Measurements from ENCODE around the gene DLL4.
A peak's percentile ranks its signal among the peaks of the same experiment; 100 is the strongest.

The DLL4 gene

DNA sequence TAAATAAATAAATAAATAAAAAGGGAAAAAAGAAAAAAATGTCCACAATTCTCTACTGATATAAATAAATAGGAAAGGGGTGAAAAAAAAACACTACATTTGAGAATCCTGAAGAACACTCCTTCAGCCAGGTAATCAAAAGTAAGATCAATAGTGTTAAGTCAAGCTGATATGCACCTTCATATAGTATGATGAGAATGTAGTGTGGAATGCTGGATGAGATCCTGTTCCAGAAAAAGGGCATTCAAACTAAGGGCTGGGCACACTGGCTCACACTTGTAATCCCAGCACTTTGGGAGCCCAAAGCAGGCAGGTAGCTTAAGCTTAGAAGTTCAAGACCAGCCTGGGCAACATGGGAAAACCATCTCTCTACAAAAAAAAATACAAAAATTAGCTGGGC is 40.0 kb upstream of the DLL4 start:
- ATAC-seq (ENCODE audit: insufficient read depth, low read depth), result no peak
- DNase-seq, result no peak
- Histone ChIP-seq H3K4me3 (ENCODE audit: low read depth in 1 of 2, low read length in 2 of 2) (no peak overlapping the region), H3K36me3 (ENCODE audit: insufficient read depth, low read length) (no peaks in the 10 kb centered on the region), H3K9ac (ENCODE audit: low read depth, low read length) (no peak overlapping the region), H3K27ac (ENCODE audit: low read length) (no peak overlapping the region), H3K4me2 (ENCODE audit: insufficient read depth, low read length) (no peak overlapping the region), H3K9me3 (ENCODE audit: insufficient read depth, low read length, severe bottlenecking) (no peaks in the 10 kb centered on the region), H2AFZ (ENCODE audit: low read depth, low read length) (no peak overlapping the region), H3K79me2 (ENCODE audit: insufficient read depth, low read length) (no peaks in the 10 kb centered on the region), H3K27me3 (ENCODE audit: insufficient read depth, low read length, poor library complexity) (no peaks in the 10 kb centered on the region), H4K20me1 (ENCODE audit: insufficient read depth, low read length) (no peaks in the 10 kb centered on the region), H3K4me1 (ENCODE audit: insufficient read depth, low read length) (peaks cover 9% of the 10 kb centered on the region)
- TF ChIP-seq, protein P1, sequence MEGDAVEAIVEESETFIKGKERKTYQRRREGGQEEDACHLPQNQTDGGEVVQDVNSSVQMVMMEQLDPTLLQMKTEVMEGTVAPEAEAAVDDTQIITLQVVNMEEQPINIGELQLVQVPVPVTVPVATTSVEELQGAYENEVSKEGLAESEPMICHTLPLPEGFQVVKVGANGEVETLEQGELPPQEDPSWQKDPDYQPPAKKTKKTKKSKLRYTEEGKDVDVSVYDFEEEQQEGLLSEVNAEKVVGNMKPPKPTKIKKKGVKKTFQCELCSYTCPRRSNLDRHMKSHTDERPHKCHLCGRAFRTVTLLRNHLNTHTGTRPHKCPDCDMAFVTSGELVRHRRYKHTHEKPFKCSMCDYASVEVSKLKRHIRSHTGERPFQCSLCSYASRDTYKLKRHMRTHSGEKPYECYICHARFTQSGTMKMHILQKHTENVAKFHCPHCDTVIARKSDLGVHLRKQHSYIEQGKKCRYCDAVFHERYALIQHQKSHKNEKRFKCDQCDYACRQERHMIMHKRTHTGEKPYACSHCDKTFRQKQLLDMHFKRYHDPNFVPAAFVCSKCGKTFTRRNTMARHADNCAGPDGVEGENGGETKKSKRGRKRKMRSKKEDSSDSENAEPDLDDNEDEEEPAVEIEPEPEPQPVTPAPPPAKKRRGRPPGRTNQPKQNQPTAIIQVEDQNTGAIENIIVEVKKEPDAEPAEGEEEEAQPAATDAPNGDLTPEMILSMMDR (IDR thresholded peaks at IDR 0.05; ENCODE audit: borderline replicate concordance, extremely low read depth, low read length, poor library complexity, severe bottlenecking), result no peak
- TF ChIP-seq EZH2 (IDR thresholded peaks at IDR 0.05; ENCODE audit: borderline replicate concordance, low read depth, low read length, severe bottlenecking), result no peak

- Histone ChIP-seq H3K79me2 (ENCODE audit: insufficient read depth, low read length) (peaks cover 18% of the 10 kb centered on the region), H3K9ac (ENCODE audit: low read depth, low read length) (no peak overlapping the region), H3K4me3 (ENCODE audit: low read depth in 1 of 2, low read length in 2 of 2) (no peak overlapping the region), H4K20me1 (ENCODE audit: insufficient read depth, low read length) (peaks cover 6% of the 10 kb centered on the region), H3K27ac (ENCODE audit: low read length) (no peak overlapping the region), H2AFZ (ENCODE audit: low read depth, low read length) (no peak overlapping the region), H3K4me1 (ENCODE audit: insufficient read depth, low read length) (peaks cover 22% of the 10 kb centered on the region), H3K27me3 (ENCODE audit: insufficient read depth, low read length, poor library complexity) (no peaks in the 10 kb centered on the region), H3K36me3 (ENCODE audit: insufficient read depth, low read length) (peaks cover 7% of the 10 kb centered on the region), H3K9me3 (ENCODE audit: insufficient read depth, low read length, severe bottlenecking) (no peaks in the 10 kb centered on the region), H3K4me2 (ENCODE audit: insufficient read depth, low read length) (no peak overlapping the region)
- ATAC-seq (ENCODE audit: insufficient read depth, low read depth) (no peak), DNase-seq (no peak)
- TF ChIP-seq, protein P1 (IDR thresholded peaks at IDR 0.05; ENCODE audit: borderline replicate concordance, extremely low read depth, low read length, poor library complexity, severe bottlenecking), result no peak
- TF ChIP-seq EZH2 (IDR thresholded peaks at IDR 0.05; ENCODE audit: borderline replicate concordance, low read depth, low read length, severe bottlenecking), result no peak
These were observed 38.0 kb upstream of the DLL4 start for GRCh38 chr15:40891138-40891537.

DNA sequence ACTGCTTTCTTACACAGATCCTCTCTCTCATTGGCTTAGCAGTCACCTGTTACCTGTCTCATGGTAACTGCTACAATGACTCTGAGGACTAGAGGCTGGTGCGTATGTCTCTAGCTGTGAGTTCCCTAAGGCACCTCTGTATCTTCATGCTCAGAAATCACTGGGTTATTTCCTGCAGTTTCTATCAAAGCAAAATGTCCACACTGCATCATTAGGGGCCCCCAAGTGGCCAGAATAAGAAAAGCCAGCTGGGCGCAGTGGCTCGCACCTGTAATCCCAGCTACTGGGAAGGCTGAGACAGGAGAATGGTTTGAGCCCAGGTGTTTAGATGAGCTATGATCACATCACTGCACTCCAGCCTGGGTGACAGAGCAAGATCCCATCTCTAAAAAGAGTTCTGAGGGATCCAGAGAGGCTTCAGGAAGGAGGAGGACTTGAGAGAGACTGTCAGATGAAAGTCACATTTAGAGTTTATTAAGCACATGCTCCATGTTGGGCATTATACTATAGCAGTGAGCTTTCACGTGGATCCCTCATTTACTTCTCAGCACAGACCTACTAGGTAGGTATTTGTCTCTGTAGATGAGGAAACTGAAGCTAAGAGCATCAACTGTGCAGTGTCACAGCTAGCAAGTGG is 37.2 kb upstream of the DLL4 start:
- no peak overlapping the region for H3K4me3 ChIP-seq (ENCODE audit: low read depth in 1 of 2, low read length in 2 of 2)
- no peak overlapping the region for H3K27ac ChIP-seq (ENCODE audit: low read length)
- no peak overlapping the region for H3K4me2 ChIP-seq (ENCODE audit: insufficient read depth, low read length)
- no peak overlapping the region for H3K9ac ChIP-seq (ENCODE audit: low read depth, low read length)
- no peaks in the 10 kb centered on the region for H3K27me3 ChIP-seq (ENCODE audit: insufficient read depth, low read length, poor library complexity)
- H3K36me3 ChIP-seq (ENCODE audit: insufficient read depth, low read length), result peaks cover 8% of the 10 kb centered on the region
- H4K20me1 ChIP-seq (ENCODE audit: insufficient read depth, low read length), result peaks cover 6% of the 10 kb centered on the region
- peaks cover 19% of the 10 kb centered on the region for H3K79me2 ChIP-seq (ENCODE audit: insufficient read depth, low read length)
- H2AFZ ChIP-seq (ENCODE audit: low read depth, low read length), result no peak overlapping the region
- DNase-seq (peak; percentile 22), ATAC-seq (ENCODE audit: insufficient read depth, low read depth) (no peak)
- TF ChIP-seq, protein P1 (IDR thresholded peaks at IDR 0.05; ENCODE audit: borderline replicate concordance, extremely low read depth, low read length, poor library complexity, severe bottlenecking), result peak; percentile 54
- no peak for TF ChIP-seq EZH2 (IDR thresholded peaks at IDR 0.05; ENCODE audit: borderline replicate concordance, low read depth, low read length, severe bottlenecking)
- no peaks in the 10 kb centered on the region for H3K9me3 ChIP-seq (ENCODE audit: insufficient read depth, low read length, severe bottlenecking)
- peaks cover 23% of the 10 kb centered on the region for H3K4me1 ChIP-seq (ENCODE audit: insufficient read depth, low read length)
